HTR-8/SVneo (cell line): Measurements from ENCODE around the gene ARNT2.

ENCODE experiments used
- DNase-seq: peaks from one replicate; pipeline ENCODE4 v3.0.0; 2011; ENCODE audit warnings: low spot score, mixed read lengths; ENCODE audit not compliant: insufficient read length
- FAIRE-seq: peaks from 2 replicates; lab custom pipeline; 2011; peaks lifted over from hg19 to GRCh38; lab: Jason Lieb, UNC

The ARNT2 gene

DNA sequence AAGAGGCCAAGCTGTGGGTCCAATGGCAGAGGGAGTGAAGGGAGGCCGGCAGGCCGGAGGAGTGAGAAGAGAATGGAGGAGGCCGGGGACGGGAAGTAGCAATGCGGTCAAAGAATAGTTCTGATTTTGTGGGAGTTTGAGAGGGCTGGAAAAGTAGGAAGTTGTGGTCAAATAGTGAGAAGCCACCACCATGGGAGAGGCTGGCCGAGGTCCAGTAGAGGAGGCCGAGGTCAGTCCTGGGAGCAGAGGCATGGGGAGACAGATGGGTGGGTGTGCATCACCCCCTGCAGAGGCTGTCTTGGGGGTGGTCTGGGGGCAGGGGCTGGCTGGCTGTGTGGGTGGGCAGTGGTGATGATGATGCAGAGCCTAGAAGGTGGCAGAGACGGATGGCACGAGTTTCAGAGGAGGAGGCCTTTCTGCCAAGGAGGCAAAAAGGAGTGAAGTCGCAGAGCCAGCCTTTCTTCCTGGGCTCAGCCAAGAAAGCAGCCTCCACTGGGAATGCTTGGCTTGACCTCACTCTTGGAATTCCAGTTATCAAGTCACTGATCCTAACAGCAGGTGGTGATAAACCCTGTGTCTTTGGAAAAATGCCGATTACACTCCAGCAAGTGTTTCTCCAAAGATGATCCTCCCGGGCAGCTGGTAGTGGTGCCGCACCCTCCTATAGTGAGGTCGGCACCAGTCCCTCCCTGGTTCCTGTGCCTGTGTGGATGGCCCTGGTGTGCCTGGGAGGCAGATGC is 57.3 kb downstream of the ARNT2 start:
- FAIRE-seq (no peak), DNase-seq (no peak)

DNA sequence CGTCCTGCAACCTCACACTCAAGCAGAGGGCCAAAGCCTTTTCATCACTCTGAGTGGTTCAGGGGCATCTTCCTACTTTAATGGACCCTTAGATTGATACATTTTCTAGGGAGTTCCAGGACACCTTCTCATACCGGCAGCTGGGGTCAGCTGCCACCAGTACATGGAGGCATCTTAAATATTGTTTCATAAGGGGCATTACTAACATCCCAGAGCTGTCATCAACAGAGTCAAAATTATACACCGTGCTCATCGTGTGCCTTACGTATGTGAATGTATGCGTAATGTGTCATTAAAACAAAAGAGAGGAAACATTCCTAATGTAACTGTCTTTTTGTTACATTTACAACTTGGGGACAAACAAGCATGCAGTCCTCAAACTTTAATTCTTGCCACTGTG is 57.9 kb downstream of the ARNT2 start:
- no peak for FAIRE-seq
- DNase-seq = no peak

DNA sequence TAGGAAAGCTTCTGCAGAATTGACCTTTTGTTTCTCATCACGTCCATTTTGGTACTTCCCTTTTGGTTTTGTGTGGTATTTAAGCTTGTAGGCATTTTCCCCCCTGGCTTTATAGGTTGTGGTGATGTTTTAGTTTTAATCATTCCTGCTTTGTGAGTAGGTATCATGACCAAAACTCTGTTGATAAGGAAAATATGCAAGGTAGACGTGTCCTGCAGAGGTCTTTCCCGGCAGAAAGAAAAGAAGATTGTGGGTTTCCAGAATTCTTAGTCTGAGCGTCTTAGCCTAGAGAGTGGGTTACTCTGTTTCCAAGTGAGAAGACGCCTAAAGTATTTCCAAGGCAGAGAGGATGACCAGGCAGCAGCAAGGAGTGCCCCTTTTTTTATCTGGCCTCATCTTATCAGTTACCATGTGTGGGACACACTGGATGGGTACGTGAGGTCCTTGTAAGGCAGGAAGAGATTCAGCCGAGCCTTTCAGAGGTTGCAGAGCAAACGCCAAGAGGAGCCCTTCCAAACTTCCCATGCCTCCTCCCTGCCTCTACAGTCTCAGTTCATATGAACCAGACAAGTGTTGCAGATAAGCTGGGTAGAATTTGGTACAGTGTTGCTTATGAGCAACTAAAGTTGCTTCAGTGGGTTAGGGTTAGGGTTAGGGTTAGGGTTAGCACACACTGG is 58.8 kb downstream of the ARNT2 start:
- no peak for FAIRE-seq
- no peak for DNase-seq

DNA sequence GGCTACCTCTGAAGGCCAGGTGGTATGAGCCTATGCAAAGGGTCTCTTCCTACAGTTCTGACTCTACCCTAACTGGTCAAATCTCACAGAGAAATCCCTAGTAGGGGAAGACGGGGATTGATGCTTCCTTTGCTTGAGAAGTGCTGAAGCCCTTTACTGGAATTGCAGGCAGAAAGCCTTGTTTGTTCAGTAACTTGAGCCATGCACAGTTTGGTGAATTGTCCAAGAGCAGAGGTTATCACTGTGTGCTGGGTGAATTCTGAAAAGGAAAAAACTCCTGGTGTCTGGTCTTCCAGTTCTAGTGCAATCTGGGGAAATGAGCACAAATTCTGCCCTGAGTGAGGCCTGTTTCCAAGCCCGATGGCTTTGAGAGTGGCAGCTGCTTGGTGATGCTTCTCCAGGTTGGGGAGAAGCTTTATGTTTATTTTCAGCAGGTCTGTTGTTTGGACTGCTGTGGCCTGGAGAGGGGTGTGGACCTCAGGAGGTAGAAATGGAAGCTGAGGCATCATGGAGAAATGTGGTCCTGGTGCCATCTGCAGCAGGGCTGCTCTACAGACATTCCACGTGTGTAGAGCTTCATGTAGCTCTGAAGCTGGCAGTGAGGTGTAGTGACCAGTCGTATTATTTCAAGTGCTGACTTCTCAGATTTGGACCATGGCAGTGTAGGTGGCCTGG is 60.9 kb downstream of the ARNT2 start:
- no peak for FAIRE-seq
- no peak for DNase-seq

DNA sequence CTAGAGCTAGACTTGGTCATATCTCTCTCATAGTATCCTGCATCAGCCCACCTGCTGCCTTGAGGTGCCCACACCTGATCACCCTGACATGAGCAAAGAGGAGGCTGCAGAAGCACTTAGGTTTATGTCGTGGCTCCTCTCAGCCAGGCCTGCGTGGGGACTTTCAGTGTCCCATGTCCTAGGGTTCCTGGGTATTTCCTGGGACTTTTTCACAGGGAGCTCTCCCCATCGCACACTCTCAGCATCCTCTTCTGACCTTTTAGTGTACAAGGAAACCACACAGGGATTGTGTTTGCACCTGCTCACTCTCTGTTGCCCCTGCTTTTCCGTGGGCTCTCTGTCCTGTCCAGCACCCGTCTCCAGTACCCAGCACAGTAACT is 61.4 kb downstream of the ARNT2 start:
- DNase-seq (no peak), FAIRE-seq (no peak)

DNA sequence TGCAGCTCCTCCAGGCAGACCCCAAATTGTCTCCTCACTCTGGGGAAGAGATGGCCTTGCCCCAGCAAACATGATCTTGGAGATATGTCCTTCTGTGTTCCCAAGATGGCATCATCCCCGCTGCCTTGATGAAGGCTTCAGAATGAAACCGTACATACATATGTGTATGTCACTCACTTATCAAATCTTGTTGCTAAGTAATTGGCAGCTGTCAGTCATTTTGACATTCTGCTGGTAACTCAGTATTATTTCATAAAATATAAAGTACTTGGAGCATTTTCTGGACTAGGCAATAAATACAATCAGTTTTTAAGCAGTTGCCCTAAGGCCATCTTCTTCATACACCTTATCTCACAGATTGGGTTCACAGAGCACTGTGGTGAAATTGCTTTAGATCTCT is 62.4 kb downstream of the ARNT2 start:
- FAIRE-seq (no peak), DNase-seq (no peak)

DNA sequence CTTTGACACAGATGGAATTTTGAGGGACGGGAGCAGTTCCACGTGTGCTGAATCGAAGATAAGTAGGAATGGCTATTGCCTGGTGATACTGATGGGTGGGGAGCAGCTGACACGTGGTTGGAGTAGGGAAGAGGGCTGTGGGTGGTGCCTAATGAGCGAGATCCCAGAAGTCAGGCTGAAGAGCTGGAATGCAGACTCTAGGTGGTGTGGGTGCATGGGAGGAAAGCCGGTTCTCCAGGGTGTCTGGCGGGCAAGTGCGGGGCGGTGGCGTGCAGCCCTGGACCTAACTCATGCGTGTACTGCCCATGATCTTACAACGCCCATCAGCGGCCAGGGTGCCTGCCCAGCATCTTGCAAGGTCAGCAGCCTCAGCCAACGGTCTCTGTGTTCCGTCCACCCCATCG is 63.1 kb downstream of the ARNT2 start:
- DNase-seq = no peak
- FAIRE-seq = no peak

DNA sequence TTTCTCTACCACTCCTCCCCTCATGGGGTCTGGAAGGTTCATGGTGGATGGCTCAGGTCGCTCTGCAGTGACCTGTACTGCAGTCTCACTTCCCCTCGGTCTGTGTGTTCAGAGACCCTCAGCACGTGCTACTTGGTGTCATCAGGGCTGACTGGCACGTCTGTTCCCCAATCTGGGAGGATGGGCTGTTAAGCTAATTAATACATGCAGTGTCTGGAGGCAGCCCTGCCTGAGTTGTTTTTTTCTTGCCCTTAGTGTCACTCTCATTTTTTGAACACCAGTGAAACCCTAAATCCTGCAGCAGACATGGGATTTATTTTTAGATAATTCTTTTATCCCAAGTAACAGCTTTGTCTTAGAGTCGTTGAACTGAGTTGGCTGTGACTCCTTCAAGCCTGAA is 64.6 kb downstream of the ARNT2 start:
- FAIRE-seq (no peak), DNase-seq (no peak)

DNA sequence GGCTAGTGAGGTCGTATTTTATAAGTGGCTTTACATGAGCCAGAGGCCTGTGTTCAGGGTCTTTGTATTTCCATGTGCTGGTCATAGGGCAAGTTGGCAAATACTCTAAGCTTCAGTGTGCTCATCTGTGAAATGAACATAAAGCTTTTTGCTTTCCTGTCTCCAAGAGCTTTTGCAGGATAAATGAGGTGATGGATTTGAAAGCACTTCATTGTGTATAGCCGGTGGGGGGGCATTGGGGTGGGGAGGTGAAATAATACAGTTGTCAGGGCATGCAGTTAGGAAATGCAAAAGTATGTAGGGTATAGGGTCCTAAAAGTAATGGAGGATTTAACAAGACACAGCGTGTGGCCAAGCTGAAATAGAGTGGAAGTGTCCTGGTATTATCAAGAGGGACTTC is 67.7 kb downstream of the ARNT2 start:
- FAIRE-seq (no peak), DNase-seq (no peak)

DNA sequence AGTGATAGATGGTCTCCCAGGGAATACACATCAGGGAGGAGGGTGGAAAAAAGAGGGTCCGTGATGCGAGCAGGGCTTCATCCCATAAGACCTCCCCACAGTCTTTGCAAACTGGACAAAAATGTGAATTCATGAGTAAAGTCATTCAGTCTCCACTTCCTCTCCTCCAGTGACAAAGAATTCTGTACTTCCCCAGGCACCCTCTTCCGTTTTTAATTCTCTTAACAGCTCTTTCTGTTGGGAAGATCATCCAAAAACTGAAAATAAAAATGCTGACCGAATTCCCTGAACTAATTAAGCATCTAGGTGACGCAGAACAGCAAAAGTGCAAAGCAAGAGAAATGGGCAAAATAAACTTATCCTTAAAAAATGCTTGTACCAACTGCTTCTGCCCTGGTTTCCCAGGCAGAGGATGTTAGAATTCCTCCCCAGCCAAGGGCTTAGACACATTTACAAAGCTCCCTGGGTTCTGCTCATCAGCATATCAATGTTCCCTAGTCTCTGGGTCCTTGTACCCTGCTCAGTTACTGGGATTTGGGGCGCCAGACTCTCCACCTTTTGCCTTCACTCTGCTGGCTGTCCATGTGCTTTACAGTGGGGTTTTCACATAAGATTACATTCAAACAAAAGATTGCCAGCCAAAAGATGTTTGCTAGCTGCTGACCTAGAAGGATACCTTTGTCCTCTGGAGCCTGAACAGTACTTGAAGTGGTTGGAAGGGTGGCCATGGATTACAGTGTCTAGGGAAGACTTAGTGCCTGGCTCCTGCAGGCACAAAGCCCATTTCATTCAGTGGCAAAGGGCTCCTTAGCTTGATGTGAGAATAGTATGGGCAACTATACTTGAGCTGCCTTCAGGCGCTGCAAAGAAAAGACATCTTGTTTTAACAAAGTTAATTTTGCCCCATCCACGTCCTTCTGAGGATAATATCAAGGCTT is 69.4 kb downstream of the ARNT2 start:
- no peak for FAIRE-seq
- DNase-seq = no peak

DNA sequence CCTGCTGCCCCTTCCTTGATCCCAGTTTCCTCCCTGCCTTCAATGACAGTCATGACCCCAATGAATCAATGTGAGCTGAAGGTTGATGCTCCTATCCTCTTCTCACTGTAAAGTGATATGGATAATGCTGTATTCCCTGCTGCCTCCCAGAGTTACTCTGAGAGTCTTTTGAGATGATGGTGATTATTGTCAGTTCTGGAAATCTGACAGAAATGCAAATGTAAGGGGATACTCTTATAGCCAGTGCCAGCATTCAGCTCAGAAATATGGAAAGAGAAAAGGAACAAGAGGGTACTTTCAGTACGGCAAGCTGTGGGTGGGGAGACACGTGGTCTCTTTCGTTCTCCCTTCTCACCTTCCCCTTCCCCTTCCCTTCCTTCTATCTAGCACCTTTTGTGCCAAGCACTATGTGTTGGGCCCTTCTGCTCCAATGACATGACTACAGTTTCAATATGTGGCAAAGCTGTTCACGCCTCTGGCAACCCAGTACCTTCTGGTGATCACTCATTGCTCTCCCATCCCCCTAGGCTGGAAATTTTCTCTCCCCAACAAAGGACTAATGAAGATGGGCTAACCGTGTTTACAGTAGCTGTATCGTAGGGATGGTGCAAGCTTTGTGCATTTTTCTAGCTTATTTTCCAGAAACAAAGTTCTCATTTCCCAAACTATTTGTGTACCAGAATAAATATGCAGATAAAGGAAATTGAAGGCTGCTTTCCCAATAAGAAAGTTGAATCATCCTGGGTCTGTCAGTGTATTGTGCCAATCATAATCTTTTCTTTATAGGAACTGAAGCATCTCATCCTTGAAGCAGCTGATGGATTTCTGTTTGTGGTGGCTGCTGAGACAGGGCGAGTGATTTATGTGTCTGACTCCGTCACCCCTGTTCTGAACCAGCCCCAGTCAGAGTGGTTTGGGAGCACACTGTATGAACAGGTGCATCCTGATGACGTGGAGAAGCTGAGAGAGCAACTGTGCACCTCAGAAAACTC is 70.3 kb downstream of the ARNT2 start:
- DNase-seq (no peak), FAIRE-seq (no peak)

DNA sequence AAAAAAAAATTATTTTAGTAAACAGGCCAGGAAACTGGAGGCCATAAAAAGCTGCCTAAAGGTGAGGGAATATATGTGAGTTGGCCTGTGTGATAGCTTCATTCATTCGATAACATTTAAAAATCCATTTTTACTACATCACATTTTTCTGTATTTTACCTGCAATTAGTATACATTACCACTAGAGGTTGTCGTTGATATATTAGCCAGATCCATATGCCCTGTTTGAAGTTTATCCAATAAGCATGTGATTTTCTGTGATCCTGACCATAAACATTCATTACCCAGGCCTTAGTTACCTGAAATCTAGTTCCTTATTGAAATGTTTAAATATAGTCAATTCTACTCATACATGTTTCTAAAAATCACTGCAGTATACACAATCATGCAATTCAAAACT is 71.4 kb downstream of the ARNT2 start:
- DNase-seq = no peak
- FAIRE-seq = no peak

DNA sequence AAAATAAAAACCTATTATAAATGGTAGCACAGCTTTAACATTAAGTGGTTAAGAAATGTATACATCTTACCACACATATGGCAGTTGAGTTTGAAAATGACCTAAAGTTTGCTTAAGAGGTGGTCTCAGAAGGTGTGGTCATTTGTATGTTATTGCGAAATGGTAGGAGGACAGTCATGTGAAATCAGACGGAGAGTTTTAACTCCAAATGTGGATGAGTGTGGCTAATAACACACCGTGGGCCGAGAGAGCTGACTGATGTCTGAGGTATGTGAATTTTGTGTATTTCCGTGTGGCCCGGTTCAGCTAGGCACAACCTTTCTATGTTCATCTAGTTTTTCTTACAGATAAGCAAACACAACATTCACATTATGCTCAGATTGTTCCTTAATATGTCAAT is 71.9 kb downstream of the ARNT2 start:
- DNase-seq = no peak
- no peak for FAIRE-seq

DNA sequence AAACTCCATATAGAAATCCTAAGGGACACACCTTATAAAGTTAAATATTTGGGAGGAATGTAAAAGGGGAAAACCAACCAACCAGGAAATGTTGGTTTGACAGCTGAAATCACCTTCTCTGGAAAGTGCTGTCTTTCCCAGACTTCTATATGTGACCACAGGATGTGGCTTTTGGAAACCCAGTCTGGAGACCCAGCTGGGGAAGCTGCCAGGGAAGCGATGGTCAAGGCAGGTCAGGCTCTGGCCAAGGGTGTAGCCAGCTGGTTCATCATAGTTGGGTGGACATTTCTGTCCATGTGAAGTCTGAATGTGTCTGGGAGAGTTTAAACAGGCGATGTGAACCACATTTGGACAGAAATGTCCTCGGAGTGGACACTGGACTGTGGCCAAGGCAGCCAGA is 73.9 kb downstream of the ARNT2 start:
- DNase-seq (no peak), FAIRE-seq (no peak)

DNA sequence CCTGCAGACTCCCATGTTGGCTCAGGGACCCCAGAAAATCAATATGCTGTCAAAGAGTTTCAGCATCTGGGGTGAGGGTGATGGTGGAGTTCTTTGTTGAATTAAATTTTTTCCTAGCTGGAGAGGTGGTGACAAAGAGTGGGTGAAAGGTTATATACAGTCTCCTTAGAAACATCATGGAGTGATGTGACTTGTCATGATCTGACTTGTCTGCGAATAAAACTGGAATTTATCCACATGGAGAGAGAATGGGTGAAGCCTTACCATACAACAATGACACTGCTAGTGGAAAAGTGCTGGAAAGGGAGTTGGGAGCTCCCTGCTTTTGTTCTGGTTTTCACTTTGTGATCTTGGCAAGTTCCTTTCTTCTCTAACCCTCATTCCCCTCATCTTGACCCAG is 75.0 kb downstream of the ARNT2 start:
- no peak for FAIRE-seq
- no peak for DNase-seq

DNA sequence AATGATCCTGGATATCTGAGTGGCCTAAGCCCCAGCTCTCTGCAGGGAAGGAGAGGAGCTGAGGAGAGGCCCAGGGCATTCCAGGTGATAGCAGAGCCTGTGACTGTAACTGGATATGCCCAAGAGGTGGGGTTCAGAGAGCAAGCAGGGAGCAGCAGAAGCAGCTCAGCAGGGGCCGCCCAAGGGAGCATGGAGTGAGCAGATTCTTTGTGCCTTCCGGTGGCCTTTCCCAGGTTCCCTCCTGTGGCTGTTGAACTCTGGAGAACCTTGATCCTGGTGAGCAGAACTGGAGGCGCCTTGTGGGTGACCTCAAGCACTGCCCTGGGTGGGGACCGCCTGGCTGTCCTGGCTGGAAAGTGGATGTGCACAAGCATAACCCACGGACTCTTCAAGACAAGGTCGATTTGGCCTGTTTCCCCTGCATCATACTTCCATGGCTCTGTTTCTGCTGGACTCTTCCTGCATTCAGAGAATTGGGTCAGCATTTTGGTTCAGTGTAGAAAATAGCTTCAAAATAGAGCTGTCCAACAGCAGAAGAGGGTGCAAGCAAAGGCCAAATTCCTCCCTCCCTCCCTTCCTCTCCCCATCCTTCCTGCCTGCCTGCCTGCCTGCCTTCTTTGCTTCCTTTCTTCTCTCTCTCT is 76.1 kb downstream of the ARNT2 start:
- FAIRE-seq (no peak), DNase-seq (no peak)

DNA sequence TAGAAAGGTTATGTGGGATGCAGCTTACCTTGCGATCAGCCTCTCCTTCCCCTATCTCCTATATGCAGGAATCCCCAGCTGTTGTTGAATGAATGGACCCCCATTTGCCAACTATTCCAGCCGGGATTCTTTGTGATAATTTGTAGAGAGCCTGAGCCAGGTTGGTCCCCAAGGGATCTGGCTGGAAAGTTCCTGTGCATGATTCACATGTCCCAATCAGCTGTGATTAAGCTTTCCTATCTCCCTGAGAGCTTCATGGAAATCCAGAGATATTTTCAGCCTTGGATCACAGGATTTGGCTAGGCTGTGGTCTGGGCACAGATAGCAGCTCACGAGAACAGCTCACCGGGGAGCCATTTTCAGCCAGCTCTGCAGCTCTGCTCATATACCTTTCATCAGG is 76.7 kb downstream of the ARNT2 start:
- no peak for FAIRE-seq
- no peak for DNase-seq

DNA sequence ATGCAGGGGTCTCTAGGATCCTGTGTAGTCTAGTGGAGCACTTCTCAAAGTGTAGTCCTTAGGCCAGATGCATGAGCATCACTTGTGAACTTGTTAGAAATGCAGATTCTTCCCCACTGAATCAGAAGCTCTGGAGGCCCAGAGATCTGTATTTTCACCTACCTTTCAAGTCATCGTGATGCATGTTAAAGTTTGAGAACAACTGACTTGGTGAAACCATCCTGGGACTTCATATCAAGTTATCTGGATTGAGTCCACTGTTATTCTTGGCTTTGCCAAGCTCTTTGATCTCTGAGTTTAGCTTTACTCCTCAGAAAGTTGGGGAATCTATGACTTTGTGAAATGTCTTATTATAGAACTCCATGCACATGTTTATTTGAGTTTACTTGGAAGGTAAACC is 78.5 kb downstream of the ARNT2 start:
- FAIRE-seq (no peak), DNase-seq (no peak)

DNA sequence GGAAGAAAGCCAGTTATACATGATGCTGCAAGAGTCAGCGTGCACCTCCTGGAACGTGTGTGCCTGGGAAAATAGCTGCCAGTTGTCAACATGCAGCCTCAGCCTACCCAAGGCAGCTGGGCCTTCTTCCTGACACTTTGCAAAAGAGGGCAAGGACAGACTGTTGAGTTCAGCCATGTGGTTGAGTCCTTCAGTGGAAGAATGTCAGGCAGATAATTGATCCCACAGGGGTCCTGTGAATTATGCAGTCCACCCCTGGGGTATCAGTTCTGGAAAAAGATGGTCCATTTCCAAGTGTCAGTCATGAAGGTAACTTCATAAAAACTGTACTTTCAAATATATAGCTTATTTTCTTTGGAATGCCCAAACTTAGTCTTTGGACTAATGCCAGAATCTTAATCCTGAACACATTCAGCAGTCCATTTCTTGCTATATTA is 79.6 kb downstream of the ARNT2 start:
- DNase-seq (no peak), FAIRE-seq (no peak)
